HG02885 (cell line): ENCODE measurements around the gene DEPDC1B.
"Not testable (repeated sequence)": the region's sequence is repeated elsewhere in the genome, so short reads cannot be mapped to it uniquely, and the experiment has no call there.

ENCODE experiments used
- ATAC-seq: cut with Tn5 transposase; IDR thresholded peaks from one replicate; pipeline ENCODE4 v1.9.1; 2021; ENCODE audit warnings: mild to moderate bottlenecking; ENCODE audit not compliant: unreplicated experiment, poor library complexity

The DEPDC1B gene, protein sequence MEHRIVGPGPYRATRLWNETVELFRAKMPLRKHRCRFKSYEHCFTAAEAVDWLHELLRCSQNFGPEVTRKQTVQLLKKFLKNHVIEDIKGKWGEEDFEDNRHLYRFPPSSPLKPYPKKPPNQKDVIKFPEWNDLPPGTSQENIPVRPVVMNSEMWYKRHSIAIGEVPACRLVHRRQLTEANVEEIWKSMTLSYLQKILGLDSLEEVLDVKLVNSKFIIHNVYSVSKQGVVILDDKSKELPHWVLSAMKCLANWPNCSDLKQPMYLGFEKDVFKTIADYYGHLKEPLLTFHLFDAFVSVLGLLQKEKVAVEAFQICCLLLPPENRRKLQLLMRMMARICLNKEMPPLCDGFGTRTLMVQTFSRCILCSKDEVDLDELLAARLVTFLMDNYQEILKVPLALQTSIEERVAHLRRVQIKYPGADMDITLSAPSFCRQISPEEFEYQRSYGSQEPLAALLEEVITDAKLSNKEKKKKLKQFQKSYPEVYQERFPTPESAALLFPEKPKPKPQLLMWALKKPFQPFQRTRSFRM

DNA sequence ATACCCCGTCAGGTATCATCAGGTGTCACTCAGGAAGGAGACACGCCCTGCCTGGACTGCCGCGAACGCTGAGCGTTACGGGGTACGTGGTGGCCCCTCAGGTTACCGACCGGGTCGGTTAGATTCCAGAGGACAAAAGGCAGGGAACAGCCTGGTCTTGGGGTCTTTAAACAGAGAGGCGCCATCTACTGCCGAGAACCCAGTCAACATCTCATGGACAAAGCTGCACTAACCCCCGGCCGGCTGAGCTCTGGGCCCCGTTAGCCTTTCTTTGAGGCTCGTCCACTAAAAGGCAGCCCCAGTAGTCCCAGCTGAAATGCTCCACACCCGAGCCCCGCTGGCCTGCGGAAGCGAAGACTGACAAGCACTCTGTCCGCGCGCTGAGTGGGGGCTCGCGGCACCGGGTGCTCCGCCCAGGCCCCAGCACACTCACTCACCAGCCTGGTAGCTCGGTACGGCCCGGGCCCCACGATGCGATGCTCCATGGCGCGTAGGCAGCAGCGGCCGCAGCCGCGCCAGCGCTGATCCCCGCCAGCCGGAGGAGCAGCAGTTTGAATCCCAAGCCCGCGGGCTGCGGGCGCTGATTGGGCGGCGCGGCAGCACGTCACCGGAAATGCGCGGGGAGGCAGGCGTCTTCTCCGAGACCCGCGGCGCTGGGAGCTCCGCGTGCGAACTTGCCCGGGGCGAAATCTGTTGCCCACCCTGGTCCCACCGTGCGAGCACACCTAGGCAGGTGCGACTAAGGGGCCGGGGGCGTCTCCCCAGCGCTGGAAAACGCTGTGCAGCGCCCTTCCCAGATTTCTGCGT lies at the start of gene DEPDC1B:
DEPDC1B (minus strand) TSS at position 558 of the 807 bp plus-strand sequence; CDS start at position 485, 73 bp downstream.
- ATAC-seq, result peak; percentile 92

DNA sequence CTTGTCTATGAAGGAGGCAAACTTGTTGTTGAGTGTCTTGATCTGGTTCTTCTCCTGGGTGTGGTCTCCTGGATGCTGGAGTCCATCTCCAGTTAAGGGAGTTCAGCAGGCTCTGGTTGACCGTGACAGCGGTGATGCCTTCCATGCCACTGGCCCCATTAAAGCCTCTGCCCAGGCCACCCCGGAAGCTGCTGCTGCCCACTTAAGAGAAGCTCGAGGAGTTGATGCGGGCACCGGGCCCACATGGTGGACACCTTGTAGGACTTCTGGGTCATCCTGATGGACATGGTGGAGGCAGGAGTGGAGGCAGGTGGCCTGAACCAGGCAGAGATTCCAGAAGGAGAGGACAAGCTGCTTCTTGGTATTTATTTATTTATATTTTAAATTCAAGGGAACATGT lies 44.7 kb upstream of the DEPDC1B start:
- no peak for ATAC-seq

DNA sequence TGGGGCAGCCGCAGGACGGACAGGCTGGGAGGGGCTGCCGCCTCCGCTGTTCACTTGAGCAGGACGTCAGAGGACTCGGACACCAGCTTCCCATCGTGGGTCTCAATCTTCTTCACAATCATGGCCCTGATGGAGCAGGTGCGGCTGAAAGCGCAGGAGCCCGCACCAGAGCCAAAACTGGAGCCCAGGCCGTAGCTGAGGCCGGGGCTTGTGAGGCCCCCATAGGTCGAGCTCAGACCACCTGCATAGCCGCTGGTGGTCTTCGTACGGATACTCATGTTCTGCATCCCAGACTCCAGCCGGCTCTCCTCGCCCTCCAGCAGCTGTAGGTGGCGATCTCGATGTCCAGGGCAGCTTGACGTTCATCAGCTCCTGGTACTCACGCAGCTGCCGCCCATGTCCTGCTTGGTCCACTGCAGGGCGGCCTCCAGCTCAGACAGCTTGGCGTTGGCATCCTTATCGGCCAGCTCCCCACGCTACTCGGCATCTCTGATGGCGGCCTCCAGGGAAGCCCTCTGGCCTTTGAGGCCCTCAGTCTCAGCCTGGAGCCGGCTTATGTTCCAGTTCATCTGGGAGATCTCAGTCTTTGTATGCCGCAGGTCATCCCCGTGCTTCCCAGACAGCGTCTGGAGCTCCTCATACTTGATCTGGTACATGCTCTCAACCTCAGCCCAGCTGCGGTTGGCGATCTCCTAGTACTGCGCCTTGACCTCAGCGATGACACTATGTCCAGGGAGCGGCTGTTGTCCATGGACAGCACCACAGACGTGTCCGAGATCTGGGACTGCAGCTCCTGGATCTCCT lies 43.7 kb upstream of the DEPDC1B start:
- ATAC-seq, result no peak

DNA sequence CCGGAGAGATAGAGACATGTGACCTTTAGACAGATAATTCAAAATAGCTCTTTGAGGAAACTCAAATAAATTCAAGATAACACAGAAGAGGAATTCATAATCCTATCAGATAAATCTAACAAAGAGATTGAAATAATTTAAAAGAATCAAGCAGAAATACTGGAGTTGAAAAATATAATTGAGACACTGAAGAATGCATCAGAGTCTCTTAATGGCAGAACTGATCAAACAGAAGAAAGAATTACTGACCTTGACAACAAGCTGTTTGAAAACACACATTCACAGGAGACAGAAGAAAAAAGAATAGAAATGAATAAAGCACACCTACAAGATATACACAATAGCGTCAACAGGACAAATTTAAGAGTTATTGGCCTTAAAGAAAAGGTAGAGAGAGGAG lies 40.4 kb upstream of the DEPDC1B start:
- ATAC-seq, result no peak

DNA sequence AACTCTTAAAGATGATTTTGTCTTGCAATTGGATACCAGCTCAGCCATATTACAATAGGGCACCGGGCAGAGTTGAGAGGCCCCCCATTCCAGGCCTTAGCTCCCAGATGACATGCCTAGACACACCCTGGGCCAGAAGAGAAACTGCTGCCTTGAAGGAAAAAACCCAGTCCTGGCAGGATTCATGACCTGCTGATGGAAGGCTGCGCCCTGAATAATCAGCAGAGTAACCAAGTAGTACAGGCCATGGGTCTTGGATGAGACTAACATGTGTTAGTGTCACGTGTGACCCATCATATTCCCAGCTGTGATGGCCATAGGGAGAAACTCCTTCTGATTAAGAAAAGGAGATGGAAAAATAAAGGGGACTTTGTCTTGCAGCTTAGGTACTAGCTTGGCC lies 39.0 kb upstream of the DEPDC1B start:
- no peak for ATAC-seq

DNA sequence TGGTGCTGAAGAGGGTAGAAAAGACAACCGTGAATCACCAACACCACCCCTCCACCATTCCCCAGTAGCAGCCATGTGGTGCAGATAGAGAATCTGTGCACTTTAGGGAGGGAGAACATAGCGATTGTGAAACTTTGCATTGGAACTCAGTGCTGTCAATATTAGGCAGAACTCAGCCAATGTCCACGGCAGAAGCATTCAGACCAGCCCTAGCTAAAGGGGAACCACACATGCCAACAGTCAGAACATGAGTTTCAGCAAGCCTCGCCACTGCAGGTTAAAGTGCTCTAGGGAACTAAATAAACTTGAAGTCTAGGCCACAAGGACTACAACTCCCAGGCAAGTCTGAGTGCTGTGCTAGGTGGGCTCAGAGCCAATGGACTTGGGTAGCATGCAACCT lies 38.5 kb upstream of the DEPDC1B start:
- ATAC-seq, result peak; percentile 73

DNA sequence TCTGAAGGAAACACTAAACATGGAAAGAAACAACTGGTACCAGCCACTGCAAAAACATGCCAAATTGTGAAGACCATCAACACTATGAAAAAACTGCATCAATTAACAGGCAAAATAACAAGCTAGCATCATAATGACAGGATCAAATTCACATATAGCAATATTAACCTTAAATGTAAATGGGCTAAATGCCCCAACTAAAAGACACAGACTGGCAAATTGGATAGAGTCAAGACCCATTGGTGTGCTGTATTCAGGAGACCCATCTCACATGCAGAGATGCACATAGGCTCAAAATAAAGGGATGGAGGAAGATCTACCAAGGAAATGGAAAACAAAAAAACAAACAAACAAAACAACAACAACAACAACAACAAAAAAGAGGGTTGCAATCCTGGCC lies 30.9 kb upstream of the DEPDC1B start:
- ATAC-seq, result not testable (repeated sequence)

DNA sequence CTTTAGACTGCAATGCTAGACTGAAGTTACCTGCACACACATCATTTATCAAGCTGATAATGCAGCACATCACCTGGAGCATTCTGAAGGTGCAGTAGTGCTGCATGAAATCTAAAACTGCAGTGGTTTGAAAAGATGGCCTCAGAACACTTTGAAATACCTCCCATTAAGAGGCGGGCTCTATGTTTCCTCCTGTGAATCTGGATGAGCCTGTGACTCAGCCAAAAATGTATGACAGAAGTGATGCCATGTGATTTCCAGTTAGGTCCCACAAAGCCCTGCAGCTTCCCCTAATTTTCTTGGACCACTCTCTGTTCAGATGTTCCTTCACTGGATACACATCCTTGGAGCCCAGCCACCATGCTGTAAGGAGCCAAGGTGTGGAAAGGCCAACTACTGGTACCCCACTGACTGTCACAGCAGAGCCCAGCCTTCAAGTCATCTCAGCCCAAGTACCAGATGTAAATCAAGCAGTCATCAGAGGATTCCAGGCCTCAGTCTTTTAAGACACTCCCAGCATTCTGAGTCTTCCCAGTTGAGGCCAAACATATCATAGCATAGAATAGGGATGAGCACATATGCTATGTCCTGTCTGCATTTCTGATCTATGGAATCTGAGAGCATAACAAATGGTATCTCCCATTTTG lies 27.2 kb upstream of the DEPDC1B start:
- no peak for ATAC-seq

DNA sequence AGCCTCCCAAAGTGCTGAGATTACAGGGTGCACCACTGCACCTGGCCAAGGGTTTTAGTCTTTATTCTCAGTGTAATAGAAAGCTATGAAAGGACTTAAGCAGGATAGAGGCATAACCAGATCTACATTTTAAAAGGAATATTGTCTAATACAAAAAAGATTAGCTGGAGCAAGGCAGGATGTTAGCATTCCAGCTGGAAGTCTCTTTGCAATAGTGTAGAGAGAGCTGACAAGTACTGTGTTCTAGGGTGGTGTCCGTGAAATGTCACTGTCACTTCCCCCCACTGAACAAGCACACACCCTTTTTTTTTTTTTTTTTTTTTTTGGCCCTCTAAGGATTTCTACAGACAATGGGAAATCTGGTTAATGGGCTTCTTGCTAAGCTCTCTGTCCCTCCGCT lies 24.2 kb upstream of the DEPDC1B start:
- ATAC-seq, result no peak

DNA sequence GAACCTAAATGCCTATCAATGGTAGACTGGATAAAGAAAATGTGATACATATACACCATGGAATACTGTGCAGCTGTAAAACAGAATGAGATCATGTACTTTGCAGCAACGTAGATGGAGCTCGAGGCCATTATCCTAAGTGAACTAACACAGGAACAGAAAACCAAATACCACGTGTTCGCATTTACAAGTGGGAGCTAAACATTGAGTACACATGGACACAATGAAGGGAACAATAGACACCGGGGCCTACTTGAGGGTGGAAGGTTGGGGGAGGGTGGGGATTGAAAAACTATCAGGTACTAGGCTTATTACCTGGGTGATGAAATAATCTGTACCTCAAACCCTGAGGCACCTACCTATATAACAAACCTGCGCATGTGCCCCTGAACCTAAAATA lies 22.4 kb upstream of the DEPDC1B start:
- no peak for ATAC-seq

DNA sequence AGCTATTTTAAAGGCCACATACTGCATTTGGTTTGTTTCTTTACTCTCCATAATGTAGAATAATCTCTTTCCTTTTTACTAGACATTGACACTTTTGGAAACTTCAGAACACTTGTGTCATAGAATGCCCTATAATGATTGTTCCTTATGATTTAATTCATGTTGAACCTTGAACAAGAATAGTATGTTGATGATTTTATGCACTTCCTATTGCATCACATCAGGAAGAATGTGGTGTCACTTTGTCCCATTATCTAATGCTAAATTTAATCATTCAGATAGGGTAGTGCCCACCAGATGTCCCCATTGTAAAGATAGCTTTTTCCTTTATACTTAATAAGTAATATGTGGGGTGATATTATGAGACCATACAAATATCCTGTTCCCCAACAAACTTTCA lies 19.4 kb upstream of the DEPDC1B start:
- no peak for ATAC-seq

DNA sequence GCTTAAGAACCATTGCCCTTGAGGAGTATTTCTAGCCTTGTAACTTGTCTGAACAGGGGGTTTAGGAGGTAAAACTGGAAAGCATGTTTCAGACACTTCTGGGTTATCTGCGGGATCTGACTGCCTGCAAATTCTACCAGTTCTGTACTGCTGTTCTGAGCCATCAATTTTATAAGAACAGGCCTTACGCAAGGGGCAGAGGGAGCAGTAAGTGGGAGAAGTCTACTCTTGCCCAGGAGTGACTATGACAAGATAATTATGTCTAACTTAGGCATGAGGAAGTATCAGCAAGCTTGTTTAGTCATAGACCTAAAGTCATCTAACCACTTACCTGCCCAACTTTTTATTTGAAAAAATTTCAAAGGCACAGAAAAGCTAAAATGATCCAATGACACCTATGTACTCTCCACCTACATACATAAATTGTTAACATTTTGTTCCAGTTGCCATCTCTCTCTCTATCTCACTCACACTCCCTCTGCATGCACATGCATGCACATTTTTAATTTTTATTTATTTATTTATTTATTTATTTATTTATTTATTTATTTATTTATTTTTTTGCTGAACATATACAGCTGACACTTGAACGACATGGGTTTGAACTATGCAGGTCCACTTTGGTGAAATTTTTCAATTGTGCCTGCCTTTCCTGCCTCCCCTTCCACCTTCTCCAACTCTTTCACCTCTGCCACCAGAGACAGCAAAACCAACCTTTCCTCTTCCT lies 18.4 kb upstream of the DEPDC1B start:
- ATAC-seq, result no peak

DNA sequence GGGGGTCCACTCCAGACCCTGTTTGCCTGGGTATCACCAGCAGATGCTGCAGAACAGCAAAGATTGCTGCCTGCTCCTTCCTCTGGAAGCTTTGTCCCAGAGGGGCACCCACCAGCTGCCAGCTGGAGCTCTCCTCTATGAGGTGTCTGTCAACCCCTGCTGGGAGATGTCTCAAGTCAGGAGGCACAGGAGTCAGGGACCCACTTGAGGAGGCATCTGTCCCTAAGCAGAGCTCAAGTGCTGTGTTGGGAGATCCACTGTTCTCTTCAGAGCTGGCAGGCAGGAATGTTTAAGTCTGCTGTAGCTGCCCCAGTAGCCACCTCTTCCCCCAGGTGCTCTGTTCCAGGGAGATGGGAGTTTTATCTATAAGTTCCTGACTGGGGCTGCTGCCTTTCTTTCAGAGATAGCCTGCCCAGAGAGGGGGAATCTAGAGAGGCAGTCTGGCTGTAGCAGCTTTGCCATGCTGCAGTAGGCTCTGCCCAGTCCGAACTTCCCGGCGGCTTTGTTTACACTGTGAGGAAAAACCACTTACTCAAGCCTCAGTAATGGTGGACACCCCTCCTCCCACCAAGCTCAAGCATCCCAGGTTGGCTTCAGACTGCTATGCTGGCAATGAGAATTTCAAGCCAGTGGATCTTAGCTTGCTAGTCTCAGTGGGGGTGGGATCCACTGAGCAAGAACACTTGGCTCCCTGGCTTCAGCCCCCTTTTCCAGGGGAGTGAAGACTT lies 15.4 kb upstream of the DEPDC1B start:
- ATAC-seq, result not testable (repeated sequence)

DNA sequence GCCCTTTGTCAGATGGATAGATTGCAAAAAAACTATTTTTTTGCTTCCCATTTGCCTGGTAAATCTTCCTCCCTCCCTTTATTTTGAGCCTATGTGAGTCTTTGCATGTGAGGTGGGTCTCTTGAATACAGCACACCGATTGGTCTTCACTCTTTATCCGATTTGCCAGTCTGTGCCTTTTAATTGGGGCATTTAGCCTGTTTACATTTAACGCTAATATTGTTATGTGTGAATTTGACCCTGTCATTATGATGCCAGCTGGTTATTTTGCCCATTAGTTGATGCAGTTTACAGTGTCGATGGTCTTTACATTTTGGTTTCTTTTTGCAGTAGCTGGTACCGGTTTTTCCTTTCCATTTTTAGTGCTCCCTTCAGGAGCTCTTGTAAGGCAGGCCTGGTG lies 13.0 kb upstream of the DEPDC1B start:
- ATAC-seq, result no peak

DNA sequence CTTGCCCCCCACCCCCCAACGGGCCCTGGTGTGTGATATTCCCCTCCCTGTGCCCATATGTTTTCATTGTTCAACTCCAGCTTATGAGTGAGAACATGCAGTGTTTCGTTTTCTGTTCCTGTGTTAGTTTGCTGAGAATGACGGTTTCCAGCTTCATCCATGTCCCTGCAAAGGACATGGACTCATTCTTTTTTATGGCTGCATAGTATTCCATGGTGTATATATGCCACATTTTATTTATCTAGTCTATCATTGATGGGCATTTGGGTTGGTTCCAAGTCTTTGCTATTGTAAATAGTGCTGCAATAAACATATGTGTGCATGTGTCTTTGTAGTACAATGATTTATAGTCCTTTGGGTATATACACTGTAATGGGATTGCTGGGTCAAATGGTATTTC lies 11.9 kb upstream of the DEPDC1B start:
- ATAC-seq, result not testable (repeated sequence)

DNA sequence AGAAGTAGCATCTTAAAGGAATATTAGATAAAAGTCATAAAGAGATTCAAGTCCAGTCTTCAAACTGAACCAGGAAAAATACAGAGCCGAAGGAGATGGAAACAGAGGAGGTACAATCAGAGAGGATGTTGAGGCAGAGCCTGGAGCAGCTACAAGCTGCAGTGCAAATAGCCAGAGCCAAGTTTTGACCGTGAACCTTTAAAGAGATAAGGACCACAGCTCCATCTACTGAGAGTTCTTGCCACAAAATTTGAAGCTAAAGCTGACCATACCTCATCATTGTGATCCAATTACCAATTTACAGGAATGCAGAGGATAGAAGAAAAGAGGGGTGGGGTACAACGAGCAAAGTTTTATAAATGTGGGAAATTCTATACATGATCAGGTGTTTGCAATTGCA lies 10.4 kb upstream of the DEPDC1B start:
- ATAC-seq, result no peak

DNA sequence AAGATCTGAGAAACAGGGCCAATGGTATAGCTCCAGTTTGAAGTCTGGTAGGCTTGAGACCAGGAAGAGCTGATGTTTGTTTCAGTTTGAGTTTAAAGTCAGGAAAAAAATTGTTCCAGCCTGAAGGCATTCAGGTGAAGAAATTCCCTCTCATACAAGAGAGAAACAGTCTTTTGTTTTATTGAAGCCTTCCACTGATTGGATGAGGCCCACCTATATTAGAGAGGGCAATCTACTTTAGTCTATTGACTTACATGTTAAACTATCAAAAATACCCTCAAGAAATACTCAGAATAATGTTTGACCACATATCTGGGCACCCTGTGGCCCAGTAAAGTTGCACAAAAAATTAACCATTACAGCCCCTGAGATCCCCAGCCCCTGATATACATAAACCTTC lies 5.2 kb upstream of the DEPDC1B start:
- no peak for ATAC-seq

DNA sequence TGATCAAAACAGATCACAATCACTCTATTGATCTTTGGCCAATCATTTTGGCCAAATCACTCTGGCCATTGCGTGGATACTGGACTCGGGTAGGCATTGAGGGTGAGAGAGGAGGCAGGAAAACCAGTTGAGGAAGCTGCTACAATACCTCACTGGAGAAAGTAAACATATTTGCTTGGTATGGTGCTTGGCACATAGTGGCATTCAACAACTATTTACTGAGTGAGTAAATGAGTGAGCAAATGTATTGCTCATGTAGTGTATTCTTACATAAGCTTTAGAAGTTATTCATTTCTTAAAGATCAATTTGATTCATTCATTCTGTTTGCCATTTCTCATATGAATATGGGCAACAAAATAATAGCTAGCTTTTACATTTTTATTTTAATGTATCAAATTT lies 4.0 kb upstream of the DEPDC1B start:
- no peak for ATAC-seq
